RWPE1 (cell line): Measurements from ENCODE around the gene MAP3K7.
A peak's percentile ranks its signal among the peaks of the same experiment; 100 is the strongest.

Source experiments
- CTCF ChIA-PET: fragments of 350-600 bp; sonication (Branson Sonifier 250); formaldehyde crosslinking; extraction: SDS; loops from one replicate; lab custom pipeline; 2021; lab: Yijun Ruan, JAX
- POLR2A ChIA-PET: fragments of 400-600 bp; formaldehyde crosslinking; extraction: SDS; loops from one replicate; lab custom pipeline; 2020; ENCODE audit warnings: antibody characterized with exemption; ENCODE audit not compliant: low non-redundant PET; lab: Yijun Ruan, JAX
- DNase-seq: peaks from one replicate; pipeline ENCODE4 v3.0.0; 2012; ENCODE audit warnings: low spot score
- H3K27ac ChIP-seq: fragments of 450-650 bp; 2 replicates; pipeline ENCODE4 v1.5.1; 2017
- TF ChIP-seq, protein P1 (sequence below): fragments of 450-650 bp; conservative IDR thresholded peaks from 2 replicates; pipeline ENCODE4 v1.5.1; 2017; ENCODE audit warnings: low read depth, mild to moderate bottlenecking

The MAP3K7 gene

DNA sequence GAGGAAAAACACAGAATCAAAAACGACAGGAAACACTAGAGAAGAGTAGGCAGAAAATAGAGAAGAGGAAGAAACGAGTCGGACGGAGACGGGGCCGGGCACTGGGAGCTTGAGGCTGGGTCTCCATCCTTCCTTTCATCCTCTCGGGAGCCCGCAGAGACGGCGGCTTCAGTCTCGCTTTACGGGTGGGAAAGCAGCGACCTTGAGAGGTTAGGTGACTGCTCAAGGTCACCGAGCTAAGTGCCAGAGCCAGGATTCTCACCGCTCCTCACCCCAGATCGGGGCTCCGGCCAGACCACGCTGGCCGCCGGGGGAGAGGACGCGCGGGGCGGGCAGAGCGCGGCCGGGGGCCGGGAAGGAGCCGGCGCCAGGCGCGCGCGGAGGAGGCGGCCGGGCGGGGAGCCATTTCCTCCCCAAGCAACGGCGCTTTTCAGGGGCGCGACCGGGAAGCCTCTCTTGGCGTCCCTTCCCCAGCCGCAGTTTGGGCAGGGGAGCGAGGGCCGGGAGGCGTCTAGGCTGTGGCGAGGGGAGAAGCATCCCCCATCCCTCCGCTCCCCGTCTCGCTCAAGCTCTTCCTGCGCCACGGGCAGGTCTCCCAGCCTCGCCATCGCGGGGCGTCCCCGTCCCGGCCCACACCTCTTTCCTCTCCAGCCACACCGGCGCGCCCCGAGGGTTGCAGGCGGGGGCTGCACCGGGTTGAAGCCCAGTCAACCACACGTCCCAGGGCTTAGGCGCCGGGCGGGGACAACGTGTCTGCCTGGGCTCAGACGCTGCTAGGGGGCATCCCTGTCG is 24.1 kb upstream of the MAP3K7 start:
- TF ChIP-seq, protein P1, sequence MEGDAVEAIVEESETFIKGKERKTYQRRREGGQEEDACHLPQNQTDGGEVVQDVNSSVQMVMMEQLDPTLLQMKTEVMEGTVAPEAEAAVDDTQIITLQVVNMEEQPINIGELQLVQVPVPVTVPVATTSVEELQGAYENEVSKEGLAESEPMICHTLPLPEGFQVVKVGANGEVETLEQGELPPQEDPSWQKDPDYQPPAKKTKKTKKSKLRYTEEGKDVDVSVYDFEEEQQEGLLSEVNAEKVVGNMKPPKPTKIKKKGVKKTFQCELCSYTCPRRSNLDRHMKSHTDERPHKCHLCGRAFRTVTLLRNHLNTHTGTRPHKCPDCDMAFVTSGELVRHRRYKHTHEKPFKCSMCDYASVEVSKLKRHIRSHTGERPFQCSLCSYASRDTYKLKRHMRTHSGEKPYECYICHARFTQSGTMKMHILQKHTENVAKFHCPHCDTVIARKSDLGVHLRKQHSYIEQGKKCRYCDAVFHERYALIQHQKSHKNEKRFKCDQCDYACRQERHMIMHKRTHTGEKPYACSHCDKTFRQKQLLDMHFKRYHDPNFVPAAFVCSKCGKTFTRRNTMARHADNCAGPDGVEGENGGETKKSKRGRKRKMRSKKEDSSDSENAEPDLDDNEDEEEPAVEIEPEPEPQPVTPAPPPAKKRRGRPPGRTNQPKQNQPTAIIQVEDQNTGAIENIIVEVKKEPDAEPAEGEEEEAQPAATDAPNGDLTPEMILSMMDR: no peak
- ChIA-PET POLR2A (no interaction called here), CTCF (no interaction called here)
- H3K27ac ChIP-seq: no peak overlapping the region
- peak; percentile 12 for DNase-seq

DNA sequence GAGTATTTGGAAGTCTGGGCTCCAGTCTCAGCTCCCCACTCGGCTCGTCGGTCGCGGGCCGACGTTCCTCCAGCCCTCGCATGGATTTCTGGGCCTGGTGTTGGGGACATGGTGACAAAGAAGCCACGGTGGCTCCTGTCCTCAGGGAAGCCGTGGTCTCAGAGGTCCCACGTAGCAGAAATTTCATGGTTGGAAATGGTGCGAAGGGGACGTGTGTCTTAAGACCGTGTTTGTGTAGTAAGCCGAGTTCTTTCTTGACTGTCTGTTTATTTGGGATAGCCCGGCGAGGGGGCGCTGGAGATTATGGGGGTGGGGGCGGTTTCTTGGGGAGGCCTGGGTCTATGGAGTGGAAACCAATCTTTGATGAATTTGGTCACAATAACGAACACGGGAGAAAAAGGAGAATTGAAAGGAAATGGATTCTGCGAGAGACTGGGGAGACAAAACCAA is 23.5 kb upstream of the MAP3K7 start:
- ChIA-PET CTCF (interaction anchor here (0.6 to 0.7 kb wide), 2 partner anchors 38 to 506 kb away, joined by 3 read pairs; no protein-coding TSS in a partner anchor), POLR2A (no interaction called here)
- no peak overlapping the region for H3K27ac ChIP-seq
- no peak for DNase-seq
- TF ChIP-seq, protein P1: no peak

DNA sequence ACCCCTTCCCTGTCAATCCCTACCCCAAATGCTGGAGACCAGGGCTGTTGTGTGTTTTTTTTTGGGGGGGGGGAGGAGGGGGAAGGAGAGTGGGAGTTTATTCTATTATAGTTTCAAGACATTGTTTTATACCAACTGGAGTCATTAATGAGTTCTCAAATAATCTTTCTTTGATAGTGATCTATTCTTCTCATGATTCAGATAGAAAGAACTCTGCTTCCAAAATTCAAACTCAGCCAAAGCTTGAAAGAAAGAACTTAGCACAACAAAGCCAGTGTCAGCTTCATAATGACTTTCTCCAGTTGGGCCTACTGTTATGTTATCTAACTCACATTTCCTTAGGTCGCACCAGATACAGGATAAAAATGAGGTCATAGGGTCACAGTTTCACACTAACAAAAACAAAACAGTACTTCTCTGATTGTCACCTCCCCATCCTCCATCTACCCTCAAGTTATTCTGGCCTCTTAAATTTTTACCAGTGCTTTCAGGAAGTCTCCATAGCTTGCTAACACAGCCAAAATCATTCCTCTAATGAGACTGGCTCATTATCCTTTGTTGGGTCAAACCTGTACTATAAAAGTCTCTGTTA is 19.0 kb upstream of the MAP3K7 start:
- POLR2A ChIA-PET: no interaction called here
- no peak for DNase-seq
- CTCF ChIA-PET: no interaction called here
- H3K27ac ChIP-seq: no peak overlapping the region
- TF ChIP-seq, protein P1: no peak

DNA sequence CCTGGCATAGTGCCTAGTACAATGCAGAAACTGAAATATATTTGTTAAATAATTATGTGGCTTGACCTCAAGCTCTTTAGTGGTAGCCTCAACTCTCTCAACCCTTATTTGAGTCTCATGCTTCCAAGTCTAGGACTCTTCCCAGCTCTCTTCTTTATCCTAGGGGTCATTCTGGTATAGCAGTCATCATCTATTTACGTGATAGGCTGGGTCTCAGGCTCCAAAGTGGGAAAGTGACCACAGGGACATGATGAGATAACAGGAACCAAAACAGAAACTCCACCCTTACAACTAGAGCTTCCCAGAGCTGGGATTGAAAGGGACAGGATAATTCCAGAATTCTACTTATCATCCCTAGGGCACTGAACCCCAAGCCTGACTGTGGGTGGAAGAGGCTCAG is 17.7 kb upstream of the MAP3K7 start:
- no peak overlapping the region for H3K27ac ChIP-seq
- TF ChIP-seq, protein P1: no peak
- CTCF ChIA-PET: no interaction called here
- no peak for DNase-seq
- POLR2A ChIA-PET: no interaction called here

DNA sequence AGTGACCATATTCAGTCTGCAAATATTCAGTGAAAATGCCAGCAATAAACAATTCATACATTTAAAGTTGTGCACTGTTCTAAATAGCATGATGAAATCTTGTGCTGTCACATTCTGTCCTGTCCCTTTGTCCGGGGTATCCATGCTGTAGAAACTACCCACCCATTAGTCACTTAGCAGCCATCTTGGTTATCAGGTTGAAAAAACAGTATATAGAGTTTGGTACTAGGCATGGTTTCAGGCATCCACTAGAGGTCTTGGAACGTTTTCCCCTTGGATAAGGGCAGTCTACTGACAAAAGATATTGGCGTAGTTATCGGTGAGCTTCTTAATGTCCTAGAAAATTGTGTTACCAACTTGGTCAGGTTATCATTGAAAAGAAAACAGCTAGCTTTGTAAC is 12.3 kb upstream of the MAP3K7 start:
- no peak for DNase-seq
- TF ChIP-seq, protein P1: no peak
- CTCF ChIA-PET: no interaction called here
- POLR2A ChIA-PET: no interaction called here
- H3K27ac ChIP-seq: no peak overlapping the region

DNA sequence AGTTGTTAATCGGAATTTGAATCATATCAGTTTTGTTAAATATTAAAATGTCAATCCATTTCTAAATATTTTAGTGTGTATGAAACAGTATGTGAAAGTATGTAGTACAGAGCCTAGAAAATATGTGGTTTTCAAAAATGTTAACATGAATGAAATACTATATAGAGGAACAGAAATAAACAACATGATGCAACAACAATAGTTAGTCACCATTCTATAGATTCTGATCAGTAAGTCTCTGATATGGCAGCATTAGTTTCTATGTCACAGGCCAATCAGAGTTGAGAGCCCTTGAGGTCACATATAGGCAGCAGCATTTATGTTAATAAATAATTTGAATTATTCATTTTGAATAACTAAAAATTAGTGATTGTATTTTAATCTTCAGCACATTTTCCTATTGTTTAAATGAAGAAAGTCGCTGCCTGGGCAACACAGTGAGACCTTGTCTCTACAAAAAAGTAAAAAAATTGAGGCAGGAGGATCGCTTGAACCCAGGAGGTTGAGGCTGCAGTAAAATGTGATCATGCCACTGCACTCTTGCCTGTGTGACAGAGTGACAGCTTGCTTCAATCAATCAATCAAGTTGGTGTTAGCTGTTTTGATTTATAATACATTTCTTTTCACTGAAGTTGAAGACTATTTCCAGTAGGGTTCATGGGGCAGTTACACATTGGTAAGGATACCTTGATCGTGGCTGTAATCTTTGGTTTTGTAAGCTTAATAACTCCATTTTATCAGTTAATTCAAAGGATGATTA is 11.5 kb upstream of the MAP3K7 start:
- TF ChIP-seq, protein P1: no peak
- POLR2A ChIA-PET: no interaction called here

More for the DNA sequence above, 11.5 kb upstream of the MAP3K7 start:
- DNase-seq: no peak
- CTCF ChIA-PET: no interaction called here
- no peak overlapping the region for H3K27ac ChIP-seq
